Esophagus muscularis mucosa (tissue), 4 donors: ENCODE results near the gene DENND2A. TPM values are rescaled to one million over a fixed set of nuclear protein-coding genes. Genes with fewer than 3 reads are reported as not detected.
A peak's percentile ranks its signal among the peaks of the same experiment; 100 is the strongest.

Experiments
- DNase-seq: peaks from one replicate; pipeline ENCODE4 v3.0.0-alpha.2; 2017; ENCODE audit errors: extremely low spot score
- H3K27ac ChIP-seq, 4 donors: fragments of 200-600 bp; sonication (generic); replicated peaks in 1 of 4; 1 replicate in 3 of 4; 2 replicates in 1 of 4; pipeline ENCODE4 v1.5.1; 2016 to 2019; ENCODE audit warnings: mild to moderate bottlenecking in 1 of 4
- H3K27me3 ChIP-seq, 4 donors: fragments of 200-600 bp; sonication (generic); one replicate each; pipeline versions ENCODE4 v1.5.1 to v1.6.0; 2016 to 2019
- H3K36me3 ChIP-seq, 4 donors: fragments of 200-600 bp; sonication (generic); one replicate each; pipeline ENCODE4 v1.5.1; 2016 to 2019
- H3K4me1 ChIP-seq, 4 donors: fragments of 200-600 bp; sonication (generic); one replicate each; pipeline ENCODE4 v1.5.1; 2016 to 2019
- H3K4me3 ChIP-seq, 4 donors: fragments of 200-600 bp; sonication (generic); 1 replicate in 2 of 4; 2 replicates in 2 of 4; pipeline ENCODE4 v1.5.1; 2016 to 2019; ENCODE audit warnings: mild to moderate bottlenecking in 4 of 4, moderate library complexity in 1 of 4
- H3K9me3 ChIP-seq, 4 donors: fragments of 200-600 bp; sonication (generic); 1 replicate in 3 of 4; 2 replicates in 1 of 4; pipeline ENCODE4 v1.5.1; 2016 to 2019
- CTCF ChIP-seq, 3 experiments: fragments of 200-600 bp in 2 of 3; fragments of 450-650 bp in 1 of 3; sonication (generic) in 2 of 3; IDR thresholded peaks; one replicate each; pipeline ENCODE4 v1.5.1; 2017 to 2019; ENCODE audit warnings: antibody characterized with exemption in 3 of 3, mild to moderate bottlenecking in 2 of 3, moderate library complexity in 1 of 3
- EP300 ChIP-seq: sonication (generic); formaldehyde crosslinking; IDR thresholded peaks from one replicate; pipeline ENCODE4 v1.6.1; 2017; ENCODE audit warnings: antibody characterized with exemption
- POLR2A ChIP-seq: fragments of 450-650 bp; IDR thresholded peaks from one replicate; pipeline ENCODE4 v1.6.1; 2017; ENCODE audit warnings: antibody characterized with exemption, moderate library complexity, mild to moderate bottlenecking, low read depth
- POLR2AphosphoS5 ChIP-seq, 2 donors: sonication (generic); formaldehyde crosslinking; IDR thresholded peaks; one replicate each; pipeline ENCODE4 v1.6.1; 2017; ENCODE audit warnings: antibody characterized with exemption in 2 of 2
- WGBS: methylation state at CpG from one replicate; pipeline ENCODE4 v1.1.5; 2018; 5-methylcytosine and 5-hydroxymethylcytosine counted together
- intact Hi-C: fragments of 100-400 bp; cut with DNase I; formaldehyde crosslinking; loops from one replicate; pipeline ENCODE4 v1.15.1; 2023
- total RNA-seq, 4 donors: library from RNA; depleted of rRNA; stranded (reverse); fragments of >200 nt; gene quantifications; one replicate each; pipeline versions ENCODE4 v1.1.0 to v1.2.1, GENCODE V29; 2016

DENND2A gene
- total RNA-seq, 4 donors from 2014 or later, result 46.4 to 77.2 (median 59.2) TPM

GRCh38 chr7:140674356-140674800, 33.8 kb upstream of the DENND2A start:
- peak overlapping the region in 2 of 4 donors; percentile 75 to 77 for H3K4me3 ChIP-seq
- no peak for TF ChIP-seq POLR2AphosphoS5 (IDR thresholded peaks at IDR 0.05)
- no peak for TF ChIP-seq POLR2A
- no peak for TF ChIP-seq CTCF (IDR thresholded peaks at IDR 0.05)
- no peak for TF ChIP-seq EP300
- H3K27ac ChIP-seq, result peak overlapping the region; percentile 84 to 91 (median 88)
- H3K4me1 ChIP-seq, result peaks cover 28 to 48% (median 40%) of the 10 kb centered on the region in 4 donors
- DNase-seq, result no peak
- intact Hi-C loops, result loop anchor here (10.0 kb wide), 1 partner anchor 280 kb away; the partner anchor contains the start of gene SLC37A3
- H3K27me3 ChIP-seq, result no peaks in the 10 kb centered on the region
- no peaks in the 10 kb centered on the region for H3K9me3 ChIP-seq
- H3K36me3 ChIP-seq, result peaks cover 0 to 30% (median 19%) of the 10 kb centered on the region in 4 donors
- WGBS, result 92% methylated on average over 5 of the region's 5 CpGs

GRCh38 chr7:140673774-140674155, 33.2 kb upstream of the DENND2A start:
- Histone ChIP-seq H3K27me3 (no peaks in the 10 kb centered on the region), H3K4me1 (peaks cover 28 to 48% (median 40%) of the 10 kb centered on the region in 4 donors), H3K9me3 (no peaks in the 10 kb centered on the region), H3K36me3 (peaks cover 0 to 24% (median 13%) of the 10 kb centered on the region in 4 donors), H3K4me3 (peak overlapping the region; percentile 75 to 93 (median 78)), H3K27ac (peak overlapping the region; percentile 84 to 91 (median 88))
- intact Hi-C loops, result loop anchor here (10.0 kb wide), 1 partner anchor 279 kb away; the partner anchor contains the start of gene SLC37A3
- TF ChIP-seq POLR2AphosphoS5 (IDR thresholded peaks at IDR 0.05), result no peak
- TF ChIP-seq CTCF (IDR thresholded peaks at IDR 0.05), result no peak
- no peak for TF ChIP-seq EP300
- TF ChIP-seq POLR2A, result no peak
- 29% methylated on average over 18 of the region's 18 CpGs for WGBS
- DNase-seq, result no peak

DNA sequence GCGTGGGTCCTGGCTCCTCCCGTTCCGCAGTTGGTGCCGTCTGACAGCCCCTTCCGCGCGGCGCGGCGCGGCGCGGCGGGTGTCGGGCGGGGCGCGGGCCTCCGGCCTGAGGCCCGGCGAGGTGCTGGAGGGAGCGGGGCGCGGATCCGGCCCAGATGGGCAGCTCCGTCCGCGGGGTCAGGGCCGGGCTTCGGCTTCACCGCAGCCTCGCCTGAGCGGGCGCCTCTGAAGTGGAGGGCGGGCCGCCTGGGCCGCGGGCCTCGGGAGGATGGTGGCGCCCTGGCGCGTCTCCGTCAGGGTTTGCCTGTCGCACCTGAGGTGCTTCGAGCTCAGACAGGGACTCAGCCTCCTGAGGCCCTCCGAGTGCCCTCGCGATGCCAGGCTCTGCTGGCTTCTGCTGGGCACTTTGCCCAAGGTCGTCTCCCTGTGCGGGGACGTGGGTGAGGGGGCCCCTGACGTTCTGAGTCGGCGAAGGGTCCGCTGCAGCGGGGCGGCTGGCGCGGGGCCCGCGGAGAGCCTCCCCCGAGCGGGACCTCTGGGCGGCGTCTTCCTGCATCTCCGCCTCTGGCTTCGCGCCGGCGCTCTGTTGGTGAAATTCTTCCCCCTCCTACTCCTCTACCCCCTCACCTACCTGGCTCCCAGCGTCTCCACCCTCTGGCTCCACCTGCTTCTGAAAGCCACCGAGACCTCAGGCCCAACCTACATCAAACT, 32.6 kb upstream of the DENND2A start:
- DNase-seq, result no peak

DNA sequence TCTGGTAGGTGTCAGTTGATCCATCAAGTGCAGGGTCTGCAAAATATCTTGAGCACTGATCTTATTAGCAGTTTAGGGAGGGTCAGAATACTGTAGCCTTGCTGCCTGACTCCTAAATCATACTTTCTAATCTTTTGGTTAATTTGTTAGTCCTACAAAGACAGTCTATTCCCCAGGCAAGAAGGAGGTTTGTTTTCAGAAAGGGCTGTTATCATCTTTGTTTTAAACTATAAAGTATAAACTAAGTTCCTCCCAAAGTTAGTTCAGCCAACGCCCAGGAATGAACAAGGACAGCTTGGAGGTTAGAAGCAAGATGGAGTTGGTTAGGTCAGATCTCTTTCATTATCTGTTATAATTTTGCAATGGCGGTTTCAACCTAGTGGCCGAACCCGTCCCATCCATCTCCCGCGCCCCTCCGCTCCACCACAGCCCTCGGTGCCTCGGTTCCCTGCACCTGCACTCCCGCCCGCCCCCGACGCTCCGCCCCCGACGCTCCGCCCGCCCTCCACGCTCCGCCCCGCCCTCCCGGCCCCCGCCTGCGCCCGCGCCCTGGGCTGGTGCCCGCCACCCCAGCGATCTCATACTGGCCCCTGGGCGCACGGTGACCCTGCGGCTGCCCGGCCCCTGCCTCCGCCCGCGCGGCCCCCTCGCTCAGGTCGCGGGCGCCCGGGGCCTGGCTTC, 31.9 kb upstream of the DENND2A start, which contains the start of gene ADCK2:
ADCK2 (plus strand) TSS at position 564 of the 681 bp plus-strand sequence. CDS start 386 bp downstream, outside the sequence.
- peak within 1 kb of the TSS; percentile 75 to 93 (median 78) for H3K4me3 ChIP-seq
- H3K9me3 ChIP-seq, result no peaks in the 10 kb centered on the region
- H3K4me1 ChIP-seq, result peaks cover 28 to 48% (median 40%) of the 10 kb centered on the region in 4 donors
- no peaks in the 10 kb centered on the region for H3K27me3 ChIP-seq
- peak within 1 kb of the TSS; percentile 84 to 91 (median 88) for H3K27ac ChIP-seq
- WGBS, result 5% methylated on average over 9 of the region's 41 CpGs
- no peak for DNase-seq
- TF ChIP-seq CTCF (IDR thresholded peaks at IDR 0.05), result no peak
- peak in 1 of 2 donors; percentile 1 for TF ChIP-seq POLR2AphosphoS5 (IDR thresholded peaks at IDR 0.05)
- H3K36me3 ChIP-seq, result peaks cover 0 to 11% (median 3%) of the 10 kb centered on the region in 4 donors
- intact Hi-C loops, result loop anchor here (10.0 kb wide), 1 partner anchor 278 kb away; the partner anchor contains the start of gene SLC37A3

More for the DNA sequence above, 32.6 kb upstream of the DENND2A start:
- TF ChIP-seq POLR2A, result no peak
- TF ChIP-seq CTCF (IDR thresholded peaks at IDR 0.05), result no peak
- no peak for TF ChIP-seq EP300
- TF ChIP-seq POLR2AphosphoS5 (IDR thresholded peaks at IDR 0.05), result peak in 1 of 2 donors; percentile 31
- H3K27me3 ChIP-seq, result no peaks in the 10 kb centered on the region
- peaks cover 0 to 18% (median 7%) of the 10 kb centered on the region in 4 donors for H3K36me3 ChIP-seq
- peaks cover 28 to 48% (median 40%) of the 10 kb centered on the region in 4 donors for H3K4me1 ChIP-seq
- peak overlapping the region; percentile 75 to 93 (median 78) for H3K4me3 ChIP-seq
- peak overlapping the region; percentile 84 to 91 (median 88) for H3K27ac ChIP-seq
- intact Hi-C loops, result loop anchor here (10.0 kb wide), 1 partner anchor 278 kb away; the partner anchor contains the start of gene SLC37A3
- WGBS, result 4% methylated on average over 15 of the region's 72 CpGs
- H3K9me3 ChIP-seq, result no peaks in the 10 kb centered on the region
